ENCODE data around the gene MTHFD2L.

The MTHFD2L gene

GRCh38 chr4:74132944-74133343, 25.0 kb upstream of the MTHFD2L start:
- no peak for DNase-seq (ENCODE audit: low read depth)

- DNase-seq (ENCODE audit: low read depth): no peak
Observed at GRCh38 chr4:74133786-74134499, 24.0 kb upstream of the MTHFD2L start.

GRCh38 chr4:74134500-74134852, 23.4 kb upstream of the MTHFD2L start:
- no peak for DNase-seq (ENCODE audit: low read depth)

- no peak for DNase-seq (ENCODE audit: low read depth)
Observed at GRCh38 chr4:74146581-74147129, 11.3 kb upstream of the MTHFD2L start.

- no peak for DNase-seq (ENCODE audit: low read depth)
Observed at GRCh38 chr4:74148205-74148604, 9.7 kb upstream of the MTHFD2L start.

- no peak for DNase-seq (ENCODE audit: low read depth)
Observed at GRCh38 chr4:74152836-74153235, 5.1 kb upstream of the MTHFD2L start.

- no peak for DNase-seq (ENCODE audit: low read depth)
Observed at GRCh38 chr4:74156521-74156920, 1.4 kb upstream of the MTHFD2L start.

GRCh38 chr4:74157154-74157553, 764 bp upstream of the MTHFD2L start:
- DNase-seq (ENCODE audit: low read depth): no peak

- no peak for DNase-seq (ENCODE audit: low read depth)
Observed at GRCh38 chr4:74158466-74159142, 686 bp downstream of the MTHFD2L start.

GRCh38 chr4:74159143-74159709, 1.3 kb downstream of the MTHFD2L start:
- DNase-seq (ENCODE audit: low read depth): no peak

- DNase-seq (ENCODE audit: low read depth): no peak
Observed at GRCh38 chr4:74161666-74162450, 3.9 kb downstream of the MTHFD2L start.

GRCh38 chr4:74166135-74166534, 8.2 kb downstream of the MTHFD2L start:
- DNase-seq (ENCODE audit: low read depth): no peak

GRCh38 chr4:74166818-74167217, 8.9 kb downstream of the MTHFD2L start:
- DNase-seq (ENCODE audit: low read depth): no peak

- DNase-seq (ENCODE audit: low read depth): no peak
Observed at GRCh38 chr4:74167585-74167984, 9.7 kb downstream of the MTHFD2L start.

GRCh38 chr4:74168841-74169240, 10.9 kb downstream of the MTHFD2L start:
- no peak for DNase-seq (ENCODE audit: low read depth)

GRCh38 chr4:74173321-74173720, 15.4 kb downstream of the MTHFD2L start:
- no peak for DNase-seq (ENCODE audit: low read depth)

GRCh38 chr4:74174421-74174820, 16.5 kb downstream of the MTHFD2L start:
- DNase-seq (ENCODE audit: low read depth): no peak

GRCh38 chr4:74174941-74175340, 17.0 kb downstream of the MTHFD2L start:
- no peak for DNase-seq (ENCODE audit: low read depth)

GRCh38 chr4:74175379-74175778, 17.5 kb downstream of the MTHFD2L start:
- DNase-seq (ENCODE audit: low read depth): no peak

GRCh38 chr4:74178798-74179197, 20.9 kb downstream of the MTHFD2L start:
- DNase-seq (ENCODE audit: low read depth): no peak

GRCh38 chr4:74181219-74181618, 23.3 kb downstream of the MTHFD2L start:
- DNase-seq (ENCODE audit: low read depth): no peak

- no peak for DNase-seq (ENCODE audit: low read depth)
Observed at GRCh38 chr4:74188912-74189311, 31.0 kb downstream of the MTHFD2L start.

Data from HS-5 (cell line).